H1 (cell line): ENCODE results near the gene GZMA. TPM values are rescaled to one million over a fixed set of nuclear protein-coding genes. Genes with fewer than 3 reads are reported as not detected.
A peak's percentile ranks its signal among the peaks of the same experiment; 100 is the strongest.

Source experiments
- CTCF ChIA-PET: fragments of 300-600 bp; sonication (Branson Sonifier 250); formaldehyde crosslinking; loops from one replicate; lab custom pipeline; 2021; ENCODE audit not compliant: partially characterized antibody; lab: Charles Lee
- POLR2A ChIA-PET: fragments of 300-600 bp; sonication (Branson Sonifier 250); formaldehyde crosslinking; loops from one replicate; lab custom pipeline; 2021; ENCODE audit warnings: inconsistent platforms; ENCODE audit not compliant: partially characterized antibody; lab: Charles Lee
- DNase-seq, 2 experiments: peaks; one replicate each; pipeline versions ENCODE4 v3.0.0 to v3.0.0-alpha.2; 2010 to 2022; ENCODE audit warnings: low spot score in 2 of 2, low read depth in 1 of 2, mixed read lengths in 1 of 2
- FAIRE-seq: peaks from 2 replicates; lab custom pipeline; 2011; peaks lifted over from hg19 to GRCh38; lab: Jason Lieb, UNC
- H2AFZ ChIP-seq: 2 replicates; pipeline ENCODE4 v1.8.1; 2012; ENCODE audit warnings: low read length, inconsistent platforms
- H2AK5ac ChIP-seq: 2 replicates; pipeline ENCODE4 v1.6.1; 2013; ENCODE audit warnings: low read depth, low read length
- H2BK120ac ChIP-seq: replicated peaks from 2 replicates; pipeline ENCODE3; 2013; ENCODE audit warnings: low read depth, low read length, inconsistent platforms
- H2BK12ac ChIP-seq: 2 replicates; pipeline ENCODE4 v1.6.1; 2013; ENCODE audit warnings: low read depth, low read length
- H2BK15ac ChIP-seq: 2 replicates; pipeline ENCODE4 v1.6.1; 2013; ENCODE audit warnings: low read length
- H2BK20ac ChIP-seq: 2 replicates; pipeline ENCODE4 v1.6.1; 2013; ENCODE audit warnings: low read length
- H2BK5ac ChIP-seq: 2 replicates; pipeline ENCODE4 v1.6.1; 2013; ENCODE audit warnings: low read depth, low read length
- H3K14ac ChIP-seq: 2 replicates; pipeline ENCODE4 v1.6.1; 2013; ENCODE audit warnings: inconsistent platforms; ENCODE audit not compliant: insufficient read length
- H3K18ac ChIP-seq: 2 replicates; pipeline ENCODE4 v1.6.1; 2013; ENCODE audit warnings: low read length; ENCODE audit errors: extremely low read depth
- H3K23ac ChIP-seq: 2 replicates; pipeline ENCODE4 v1.6.1; 2013; ENCODE audit warnings: inconsistent platforms; ENCODE audit not compliant: insufficient read length
- H3K23me2 ChIP-seq: 2 replicates; pipeline ENCODE4 v1.6.1; 2013; ENCODE audit warnings: low read depth, low read length
- H3K27ac ChIP-seq: 2 replicates; pipeline ENCODE4 v1.6.1; 2011; ENCODE audit warnings: low read depth, low read length, inconsistent platforms
- H3K27me3 ChIP-seq, 4 experiments: replicated peaks in 1 of 4; 1 replicate in 1 of 4; 2 replicates in 3 of 4; pipeline versions ENCODE4 v1.6.1 to v1.8.1; 2011 to 2013; ENCODE audit warnings: low read length in 3 of 4, mild to moderate bottlenecking in 3 of 4, inconsistent platforms in 2 of 4, mixed read lengths in 2 of 4, moderate library complexity in 1 of 4; ENCODE audit not compliant: control insufficient read depth in 3 of 4, insufficient read depth in 3 of 4; ENCODE audit errors: extremely low read depth in 1 of 4
- H3K36me3 ChIP-seq, 4 experiments: 2 replicates each; pipeline versions ENCODE4 v1.6.1 to v1.8.1; 2011 to 2013; ENCODE audit warnings: mild to moderate bottlenecking in 4 of 4, low read length in 3 of 4, moderate library complexity in 2 of 4, control low read depth in 1 of 4, inconsistent platforms in 1 of 4; ENCODE audit not compliant: insufficient read depth in 4 of 4, control insufficient read depth in 2 of 4
- H3K4ac ChIP-seq: replicated peaks from 2 replicates; pipeline ENCODE3; 2013; ENCODE audit warnings: low read length, low read depth, mixed read lengths, inconsistent platforms; ENCODE audit not compliant: insufficient read length
- H3K4me1 ChIP-seq, 4 experiments: replicated peaks in 1 of 4; 1 replicate in 1 of 4; 2 replicates in 3 of 4; pipeline versions ENCODE4 v1.6.1 to v1.8.1; 2011 to 2013; ENCODE audit warnings: low read length in 3 of 4, inconsistent platforms in 2 of 4, mixed read lengths in 1 of 4; ENCODE audit not compliant: insufficient read depth in 4 of 4, control insufficient read depth in 3 of 4
- H3K4me2 ChIP-seq, 2 experiments: 2 replicates each; pipeline versions ENCODE4 v1.6.1 to v1.8.1; 2011 to 2013; ENCODE audit warnings: low read depth in 2 of 2, low read length in 2 of 2, control low read depth in 1 of 2, inconsistent platforms in 1 of 2, mild to moderate bottlenecking in 1 of 2; ENCODE audit not compliant: insufficient read depth in 1 of 2
- H3K4me3 ChIP-seq, 4 experiments: fragments of 200-600, 300-600 bp in 1 of 4; sonication (generic), shearing (Covaris generic), sonication (Bioruptor Twin) in 1 of 4; 2 replicates each; pipeline versions ENCODE4 v1.5.1 to v1.8.1; 2011 to 2016; ENCODE audit warnings: low read length in 4 of 4, low read depth in 3 of 4, control low read depth in 2 of 4, inconsistent platforms in 2 of 4, mild to moderate bottlenecking in 2 of 4, mixed read lengths in 1 of 4, moderate library complexity in 1 of 4; ENCODE audit not compliant: insufficient read depth in 2 of 4; ENCODE audit errors: extremely low read depth in 1 of 4
- H3K56ac ChIP-seq: replicated peaks from 2 replicates; pipeline ENCODE3; 2013; ENCODE audit warnings: low read depth, mild to moderate bottlenecking, mixed read lengths, low read length, inconsistent platforms; ENCODE audit not compliant: insufficient read length
- H3K79me1 ChIP-seq: 2 replicates; pipeline ENCODE4 v1.6.1; 2013; ENCODE audit warnings: low read depth, low read length, control low read depth
- H3K79me2 ChIP-seq, 2 experiments: 2 replicates each; pipeline versions ENCODE4 v1.6.1 to v1.8.1; 2012 to 2013; ENCODE audit warnings: low read length in 2 of 2, mild to moderate bottlenecking in 2 of 2, inconsistent platforms in 1 of 2; ENCODE audit not compliant: insufficient read depth in 2 of 2, control insufficient read depth in 1 of 2
- H3K9ac ChIP-seq, 4 experiments: replicated peaks in 1 of 4; 1 replicate in 1 of 4; 2 replicates in 3 of 4; pipeline versions ENCODE4 v1.6.1 to v1.8.1; 2011 to 2013; ENCODE audit warnings: low read depth in 3 of 4, low read length in 3 of 4, control low read depth in 2 of 4, mild to moderate bottlenecking in 2 of 4, moderate library complexity in 2 of 4, inconsistent platforms in 1 of 4; ENCODE audit errors: extremely low read depth in 1 of 4
- H3K9me3 ChIP-seq, 2 experiments: 2 replicates each; pipeline versions ENCODE4 v1.6.1 to v1.8.1; 2012 to 2013; ENCODE audit warnings: mild to moderate bottlenecking in 2 of 2, moderate library complexity in 2 of 2, control low read depth in 1 of 2, inconsistent platforms in 1 of 2, low read depth in 1 of 2, low read length in 1 of 2, mixed read lengths in 1 of 2; ENCODE audit not compliant: insufficient read depth in 2 of 2
- H4K20me1 ChIP-seq, 2 experiments: replicated peaks in 1 of 2; 2 replicates each; pipeline versions ENCODE3 to v1.8.1; 2011 to 2013; ENCODE audit warnings: inconsistent platforms in 2 of 2, low read length in 2 of 2, mild to moderate bottlenecking in 1 of 2; ENCODE audit not compliant: insufficient read depth in 2 of 2, control insufficient read depth in 1 of 2
- H4K5ac ChIP-seq: 2 replicates; pipeline ENCODE4 v1.6.1; 2013; ENCODE audit warnings: low read length, low read depth, mixed read lengths, inconsistent platforms; ENCODE audit not compliant: insufficient read length
- H4K8ac ChIP-seq: 2 replicates; pipeline ENCODE4 v1.8.0; 2013; ENCODE audit warnings: mild to moderate bottlenecking, moderate library complexity, low read length, inconsistent platforms; ENCODE audit not compliant: insufficient read depth; ENCODE audit errors: extremely low read depth
- H4K91ac ChIP-seq: replicated peaks from 2 replicates; pipeline ENCODE3; 2013; ENCODE audit warnings: low read length, mixed read lengths, inconsistent platforms; ENCODE audit not compliant: insufficient read length
- ASH2L ChIP-seq: fragments of 200-600, 300-600 bp; sonication (generic); IDR thresholded peaks from one replicate; pipeline ENCODE4 v1.7.1; 2017; ENCODE audit warnings: low read length
- BACH1 ChIP-seq: IDR thresholded peaks from 2 replicates; pipeline ENCODE4 v1.6.1; 2012; ENCODE audit warnings: low read length, improper control_type of control experiment
- POLR2AphosphoS5 ChIP-seq: IDR thresholded peaks from 2 replicates; pipeline ENCODE4 v1.6.1; 2011; ENCODE audit warnings: low read depth, low read length
- POU5F1 ChIP-seq: IDR thresholded peaks from 2 replicates; pipeline ENCODE4 v1.6.1; 2011; ENCODE audit warnings: low read depth, mild to moderate bottlenecking, low read length, moderate library complexity
- SIRT6 ChIP-seq: IDR thresholded peaks from one replicate; pipeline ENCODE4 v1.7.1; 2012; ENCODE audit warnings: low read length, inconsistent platforms
- TAF7 ChIP-seq: optimal IDR thresholded peaks from 2 replicates; pipeline ENCODE3; 2011; ENCODE audit warnings: low read depth, mild to moderate bottlenecking, inconsistent platforms, low read length, moderate library complexity, borderline replicate concordance
- WGBS, 2 experiments: shearing (Covaris generic) in 1 of 2; methylation state at CpG; one replicate each; pipeline versions ENCODE4 v1.1.6 to v1.1.7; 2013 to 2015; ENCODE audit warnings: low lambda C conversion rate in 2 of 2, mixed read lengths in 2 of 2, inconsistent platforms in 1 of 2, low coverage in 1 of 2, missing lambda C conversion rate in 1 of 2; ENCODE audit not compliant: insufficient replicate concordance in 2 of 2, insufficient coverage in 1 of 2, insufficient read length in 1 of 2; ENCODE audit errors: extremely low coverage in 1 of 2, missing lambda C conversion rate in 1 of 2; 5-methylcytosine and 5-hydroxymethylcytosine counted together
- polyA plus RNA-seq, 7 experiments: library from polyadenylated mRNA; depleted of rRNA in 3 of 7; stranded (reverse) in 5 of 7; unstranded in 2 of 7; fragments of >200 nt in 5 of 7; fragments of 200-250 nt in 2 of 7; gene quantifications; 1 replicate in 5 of 7; 2 replicates in 1 of 7; 4 replicates in 1 of 7; pipeline versions ENCODE4 v1.2.1 to v1.2.3, GENCODE V29; 2011 to 2013; ENCODE audit warnings: missing spikeins in 2 of 7, mixed read lengths in 2 of 7
- total RNA-seq: library from RNA; stranded (reverse); fragmentation: NEBNext Ultra II Directional; extraction: Animal tissue kit (Norgen Biotek cat#: 25700); gene quantifications from 2 replicates; pipeline ENCODE4 v1.2.1, GENCODE V29; 2021

Gene GZMA
- total and polyA plus RNA-seq, 2 of the 8 experiments (the other 6 are each of a cell fraction or from before 2014, with no cell fraction given) = not detected

- no peaks in the 10 kb centered on the region for H3K4me1 ChIP-seq
- H4K5ac ChIP-seq = no peak overlapping the region
- H2AK5ac ChIP-seq = no peak overlapping the region
- ChIA-PET POLR2A (interaction anchor here (1.1 kb wide), 1 partner anchor 96 kb away, joined by 3 read pairs; no protein-coding TSS in a partner anchor), CTCF (interaction anchor here (2.0 to 2.2 kb wide), 2 partner anchors 25 to 102 kb away, joined by 8 to 9 read pairs; no protein-coding TSS in a partner anchor)
- H3K4ac ChIP-seq = no peak overlapping the region
- H3K18ac ChIP-seq = no peak overlapping the region
- no peak overlapping the region for H2BK120ac ChIP-seq
- H3K23me2 ChIP-seq = no peaks in the 10 kb centered on the region
- no peaks in the 10 kb centered on the region for H3K79me2 ChIP-seq
- no peak overlapping the region for H3K27ac ChIP-seq
- no peak overlapping the region for H4K8ac ChIP-seq
- no peak overlapping the region for H3K14ac ChIP-seq
- no peak overlapping the region for H2BK20ac ChIP-seq
- H2AFZ ChIP-seq = no peak overlapping the region
- FAIRE-seq = no peak
- H4K20me1 ChIP-seq = no peaks in the 10 kb centered on the region
- no peaks in the 10 kb centered on the region for H3K27me3 ChIP-seq
- H3K79me1 ChIP-seq = no peaks in the 10 kb centered on the region
- H3K23ac ChIP-seq = no peak overlapping the region
- no peak overlapping the region for H3K56ac ChIP-seq
- no peak for DNase-seq
- H2BK5ac ChIP-seq = no peak overlapping the region
- no peak overlapping the region for H3K4me3 ChIP-seq
- H3K36me3 ChIP-seq = no peaks in the 10 kb centered on the region
- H2BK15ac ChIP-seq = no peak overlapping the region
- no peak overlapping the region for H4K91ac ChIP-seq
- H3K9ac ChIP-seq = no peak overlapping the region
- 88 to 100% methylated on average over 3 to 9 of the region's 9 CpGs for WGBS, 2 experiments
- H3K9me3 ChIP-seq = peaks cover 3 to 9% of the 10 kb centered on the region in 2 experiments; a peak in 1 of 4 replicates
- TF ChIP-seq TAF7 (no peak), ASH2L (no peak), POLR2AphosphoS5 (no peak), BACH1 (no peak), SIRT6 (no peak), POU5F1 (0 out of 2 replicates have a peak, but pooled peaks have one; percentile 34)
- no peak overlapping the region for H3K4me2 ChIP-seq
- no peak overlapping the region for H2BK12ac ChIP-seq
These were observed 40.2 kb upstream of the GZMA start for GRCh38 chr5:55062039-55062779.
